Endodermal cell (in vitro differentiated cells): ENCODE data around the gene SESN3. TPM values are rescaled to one million over a fixed set of nuclear protein-coding genes. Genes with fewer than 3 reads are reported as not detected.
"Not testable (repeated sequence)": the region's sequence is repeated elsewhere in the genome, so short reads cannot be mapped to it uniquely, and the experiment has no call there.

Experiments used
- DNase-seq: peaks from one replicate; pipeline ENCODE4 v3.0.0-alpha.2; 2017
- H3K27ac ChIP-seq: 2 replicates; pipeline ENCODE4 v1.5.1; 2013; ENCODE audit warnings: mild to moderate bottlenecking, low read depth, low read length, moderate library complexity
- H3K27me3 ChIP-seq: 2 replicates; pipeline ENCODE4 v1.6.1; 2013; ENCODE audit warnings: mild to moderate bottlenecking, low read length, moderate library complexity; ENCODE audit not compliant: insufficient read depth, control insufficient read depth, poor library complexity, severe bottlenecking
- H3K36me3 ChIP-seq: 2 replicates; pipeline ENCODE4 v1.7.0; 2013; ENCODE audit warnings: mild to moderate bottlenecking, low read length, moderate library complexity; ENCODE audit not compliant: control insufficient read depth, insufficient read depth
- H3K4me1 ChIP-seq: one replicate; pipeline ENCODE4 v1.7.0; 2013; ENCODE audit warnings: low read length; ENCODE audit not compliant: control insufficient read depth, insufficient read depth
- H3K4me3 ChIP-seq: 2 replicates; pipeline ENCODE4 v1.5.1; 2013; ENCODE audit warnings: mild to moderate bottlenecking, low read length, moderate library complexity
- H3K9ac ChIP-seq: 2 replicates; pipeline ENCODE4 v1.6.1; 2013; ENCODE audit warnings: mild to moderate bottlenecking, low read length, moderate library complexity; ENCODE audit not compliant: poor library complexity, severe bottlenecking; ENCODE audit errors: extremely low read depth
- H3K9me3 ChIP-seq: 2 replicates; pipeline ENCODE4 v1.6.1; 2013; ENCODE audit warnings: mild to moderate bottlenecking, low read length, moderate library complexity; ENCODE audit not compliant: control insufficient read depth
- H3K27ac Mint-ChIP-seq: 2 replicates; pipeline ENCODE4 v1.8.0; 2020; ENCODE audit warnings: mixed read lengths
- H3K27me3 Mint-ChIP-seq: 2 replicates; pipeline ENCODE4 v1.8.0; 2021; ENCODE audit warnings: mild to moderate bottlenecking, mixed read lengths; ENCODE audit not compliant: insufficient read depth
- H3K36me3 Mint-ChIP-seq: 2 replicates; pipeline ENCODE4 v1.8.0; 2020; ENCODE audit warnings: low read depth, mixed read lengths
- H3K4me1 Mint-ChIP-seq: 2 replicates; pipeline ENCODE4 v1.8.0; 2020; ENCODE audit warnings: mixed read lengths
- H3K4me3 Mint-ChIP-seq: 2 replicates; pipeline ENCODE4 v1.8.0; 2020; ENCODE audit warnings: mild to moderate bottlenecking, moderate library complexity, mixed read lengths
- H3K9me3 Mint-ChIP-seq: 2 replicates; pipeline ENCODE4 v1.8.0; 2020; ENCODE audit warnings: mild to moderate bottlenecking, mixed read lengths
- WGBS, 2 experiments: methylation state at CpG; one replicate each; pipeline versions ENCODE4 v1.1.5 to v1.1.7; 2013; ENCODE audit warnings: missing lambda C conversion rate in 2 of 2, mixed read lengths in 1 of 2; ENCODE audit not compliant: insufficient coverage in 1 of 2, insufficient read length in 1 of 2; 5-methylcytosine and 5-hydroxymethylcytosine counted together
- total RNA-seq, 2 donors: library from RNA; stranded (reverse); fragmentation: NEBNext Ultra II Directional in 1 of 2; extraction: Animal tissue kit (Norgen Biotek cat#: 25700) in 1 of 2; gene quantifications; 2 replicates in 1 of 2; 3 replicates in 1 of 2; pipeline ENCODE4 v1.2.1, GENCODE V29; 2021
- TF ChIP-seq, protein P1 (sequence below): fragments of 200-600 bp; sonication (generic); conservative IDR thresholded peaks from 2 replicates; pipeline ENCODE4 v1.5.0; 2021; ENCODE audit warnings: antibody characterized with exemption, mild to moderate bottlenecking

The SESN3 gene
- total RNA-seq, 2 donors from 2014 or later = 33.6 to 43.1 TPM

GRCh38 chr11:95228081-95228749 is 2.8 kb downstream of the SESN3 start:
- no peak for DNase-seq
- Histone ChIP-seq H3K27me3 (peaks cover 11% of the 10 kb centered on the region), H3K9me3 (peaks cover 6% of the 10 kb centered on the region), H3K9ac (no peak overlapping the region), H3K27ac (no peak overlapping the region), H3K4me1 (peaks cover 4% of the 10 kb centered on the region), H3K4me3 (peak overlapping the region; percentile 92), H3K36me3 (no peaks in the 10 kb centered on the region)
- TF ChIP-seq, protein P1, sequence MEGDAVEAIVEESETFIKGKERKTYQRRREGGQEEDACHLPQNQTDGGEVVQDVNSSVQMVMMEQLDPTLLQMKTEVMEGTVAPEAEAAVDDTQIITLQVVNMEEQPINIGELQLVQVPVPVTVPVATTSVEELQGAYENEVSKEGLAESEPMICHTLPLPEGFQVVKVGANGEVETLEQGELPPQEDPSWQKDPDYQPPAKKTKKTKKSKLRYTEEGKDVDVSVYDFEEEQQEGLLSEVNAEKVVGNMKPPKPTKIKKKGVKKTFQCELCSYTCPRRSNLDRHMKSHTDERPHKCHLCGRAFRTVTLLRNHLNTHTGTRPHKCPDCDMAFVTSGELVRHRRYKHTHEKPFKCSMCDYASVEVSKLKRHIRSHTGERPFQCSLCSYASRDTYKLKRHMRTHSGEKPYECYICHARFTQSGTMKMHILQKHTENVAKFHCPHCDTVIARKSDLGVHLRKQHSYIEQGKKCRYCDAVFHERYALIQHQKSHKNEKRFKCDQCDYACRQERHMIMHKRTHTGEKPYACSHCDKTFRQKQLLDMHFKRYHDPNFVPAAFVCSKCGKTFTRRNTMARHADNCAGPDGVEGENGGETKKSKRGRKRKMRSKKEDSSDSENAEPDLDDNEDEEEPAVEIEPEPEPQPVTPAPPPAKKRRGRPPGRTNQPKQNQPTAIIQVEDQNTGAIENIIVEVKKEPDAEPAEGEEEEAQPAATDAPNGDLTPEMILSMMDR = no peak
- no CpG with 5 or more reads among the region's 2 CpGs for WGBS, 2 experiments
- Mint-ChIP-seq H3K9me3 (no peaks in the 10 kb centered on the region), H3K4me1 (peaks cover 32% of the 10 kb centered on the region), H3K27me3 (peaks cover 9% of the 10 kb centered on the region), H3K36me3 (no peaks in the 10 kb centered on the region), H3K27ac (no peak overlapping the region), H3K4me3 (no peak overlapping the region)

DNA sequence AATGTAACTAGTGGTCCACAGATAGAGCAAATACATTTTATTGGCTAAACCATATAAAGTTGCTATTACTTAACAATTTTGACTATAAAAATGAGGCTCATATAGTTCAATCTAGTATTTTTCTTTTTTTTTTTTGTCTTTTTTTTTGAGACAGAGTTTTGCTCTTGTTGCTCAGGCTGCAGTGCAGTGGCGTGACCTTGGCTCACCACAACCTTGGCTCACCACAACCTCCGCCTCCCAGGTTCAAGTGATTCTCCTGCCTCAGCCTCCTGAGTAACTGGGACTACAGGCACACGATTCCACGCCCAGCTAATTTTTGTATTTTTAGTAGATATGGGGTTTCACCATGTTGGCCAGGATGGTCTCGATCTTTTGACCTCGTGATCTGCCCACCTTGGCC is 3.9 kb downstream of the SESN3 start:
- not testable (repeated sequence) for H3K36me3 ChIP-seq, H3K27me3 Mint-ChIP-seq, H3K9ac ChIP-seq, H3K9me3 ChIP-seq, H3K27ac ChIP-seq, H3K4me3 Mint-ChIP-seq, H3K9me3 Mint-ChIP-seq, H3K27me3 ChIP-seq, H3K4me3 ChIP-seq, DNase-seq, H3K36me3 Mint-ChIP-seq, H3K27ac Mint-ChIP-seq, H3K4me1 ChIP-seq
- H3K4me1 Mint-ChIP-seq = peaks cover 28% of the 10 kb centered on the region
- 82 to 93% methylated on average over 4 to 6 of the region's 6 CpGs for WGBS, 2 experiments

- H3K4me1 Mint-ChIP-seq = peaks cover 24% of the 10 kb centered on the region
- no peak overlapping the region for H3K4me3 ChIP-seq
- DNase-seq = no peak
- H3K9me3 ChIP-seq = peaks cover 6% of the 10 kb centered on the region
- H3K27me3 ChIP-seq = no peaks in the 10 kb centered on the region
- TF ChIP-seq, protein P1 = no peak
- H3K36me3 Mint-ChIP-seq = peaks cover 6% of the 10 kb centered on the region
- no peak overlapping the region for H3K27ac ChIP-seq
- peaks cover 2% of the 10 kb centered on the region for H3K4me1 ChIP-seq
- H3K27ac Mint-ChIP-seq = no peak overlapping the region
- no peaks in the 10 kb centered on the region for H3K36me3 ChIP-seq
- H3K9ac ChIP-seq = no peak overlapping the region
- no peak overlapping the region for H3K4me3 Mint-ChIP-seq
- H3K9me3 Mint-ChIP-seq = no peaks in the 10 kb centered on the region
- 84% methylated on average over 3 of the region's 3 CpGs; no CpG with 5 or more reads in 1 of the 2 experiments for WGBS, 2 experiments
- H3K27me3 Mint-ChIP-seq = no peaks in the 10 kb centered on the region
Measured at GRCh38 chr11:95222817-95223216, 8.2 kb downstream of the SESN3 start.

GRCh38 chr11:95219599-95219998 is 11.4 kb downstream of the SESN3 start:
- TF ChIP-seq, protein P1 = no peak
- DNase-seq = no peak
- H3K9me3 ChIP-seq = peaks cover 2% of the 10 kb centered on the region
- no peak overlapping the region for H3K27ac Mint-ChIP-seq
- no peaks in the 10 kb centered on the region for H3K27me3 ChIP-seq
- peaks cover 10% of the 10 kb centered on the region for H3K36me3 Mint-ChIP-seq
- H3K9ac ChIP-seq = no peak overlapping the region
- H3K4me1 Mint-ChIP-seq = peaks cover 9% of the 10 kb centered on the region
- no peak overlapping the region for H3K4me3 ChIP-seq
- H3K9me3 Mint-ChIP-seq = no peaks in the 10 kb centered on the region
- H3K4me3 Mint-ChIP-seq = no peak overlapping the region
- 90 to 94% methylated on average over 2 to 3 of the region's 3 CpGs for WGBS, 2 experiments
- no peaks in the 10 kb centered on the region for H3K27me3 Mint-ChIP-seq
- H3K27ac ChIP-seq = no peak overlapping the region
- H3K4me1 ChIP-seq = peaks cover 2% of the 10 kb centered on the region
- no peaks in the 10 kb centered on the region for H3K36me3 ChIP-seq
